PC-9 (cell line): ENCODE results near the gene AUP1.

Experiments used
- EZH2 ChIP-seq: fragments of 200-600 bp; sonication (generic); IDR thresholded peaks from 2 replicates; pipeline ENCODE4 v1.8.0; 2017; ENCODE audit warnings: antibody characterized with exemption, low read depth
- TF ChIP-seq, protein P1 (sequence below): fragments of 200-600 bp; sonication (generic); conservative IDR thresholded peaks from 2 replicates; pipeline ENCODE4 v1.6.1; 2017; ENCODE audit warnings: mixed run types, antibody characterized with exemption, mild to moderate bottlenecking, moderate library complexity

DNA sequence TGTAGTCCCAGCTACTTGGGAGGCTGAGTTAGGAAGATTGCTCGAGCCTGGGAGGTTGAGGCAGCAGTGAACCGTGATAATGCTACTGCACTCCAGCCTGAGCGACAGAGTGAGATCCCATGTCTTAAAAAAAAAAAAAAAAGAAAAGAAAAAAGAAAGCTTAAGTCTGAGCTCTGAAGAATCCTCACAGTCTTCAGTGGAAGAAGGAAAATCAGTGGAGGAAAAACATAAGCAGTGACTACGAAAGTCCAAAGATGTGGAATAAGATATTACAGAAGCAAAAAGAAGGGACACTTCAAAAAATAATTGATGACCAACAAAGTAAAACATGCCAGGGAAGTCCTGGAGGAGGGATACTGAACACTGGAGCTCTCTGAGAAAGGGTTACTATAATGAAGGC, 19.2 kb downstream of the AUP1 start:
- TF ChIP-seq, protein P1, sequence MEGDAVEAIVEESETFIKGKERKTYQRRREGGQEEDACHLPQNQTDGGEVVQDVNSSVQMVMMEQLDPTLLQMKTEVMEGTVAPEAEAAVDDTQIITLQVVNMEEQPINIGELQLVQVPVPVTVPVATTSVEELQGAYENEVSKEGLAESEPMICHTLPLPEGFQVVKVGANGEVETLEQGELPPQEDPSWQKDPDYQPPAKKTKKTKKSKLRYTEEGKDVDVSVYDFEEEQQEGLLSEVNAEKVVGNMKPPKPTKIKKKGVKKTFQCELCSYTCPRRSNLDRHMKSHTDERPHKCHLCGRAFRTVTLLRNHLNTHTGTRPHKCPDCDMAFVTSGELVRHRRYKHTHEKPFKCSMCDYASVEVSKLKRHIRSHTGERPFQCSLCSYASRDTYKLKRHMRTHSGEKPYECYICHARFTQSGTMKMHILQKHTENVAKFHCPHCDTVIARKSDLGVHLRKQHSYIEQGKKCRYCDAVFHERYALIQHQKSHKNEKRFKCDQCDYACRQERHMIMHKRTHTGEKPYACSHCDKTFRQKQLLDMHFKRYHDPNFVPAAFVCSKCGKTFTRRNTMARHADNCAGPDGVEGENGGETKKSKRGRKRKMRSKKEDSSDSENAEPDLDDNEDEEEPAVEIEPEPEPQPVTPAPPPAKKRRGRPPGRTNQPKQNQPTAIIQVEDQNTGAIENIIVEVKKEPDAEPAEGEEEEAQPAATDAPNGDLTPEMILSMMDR: no peak
- no peak for TF ChIP-seq EZH2
